ENCODE results near the gene TTI1.

Gene TTI1

GRCh38 chr20:38008233-38008944 is 24.9 kb downstream of the TTI1 start:
- no peak for FAIRE-seq

GRCh38 chr20:38007526-38007925 is 25.7 kb downstream of the TTI1 start:
- FAIRE-seq: no peak

GRCh38 chr20:38005903-38006302 is 27.4 kb downstream of the TTI1 start:
- FAIRE-seq: no peak

GRCh38 chr20:38004416-38004815 is 28.8 kb downstream of the TTI1 start:
- FAIRE-seq: no peak

- FAIRE-seq: no peak
Measured at GRCh38 chr20:38002422-38002821, 30.8 kb downstream of the TTI1 start.

GRCh38 chr20:38001981-38002380 is 31.3 kb downstream of the TTI1 start:
- FAIRE-seq: no peak

- FAIRE-seq: no peak
Measured at GRCh38 chr20:38001173-38001875, 31.9 kb downstream of the TTI1 start.

- FAIRE-seq: no peak
Measured at GRCh38 chr20:38000293-38000692, 33.0 kb downstream of the TTI1 start.

GRCh38 chr20:37999526-38000263 is 33.6 kb downstream of the TTI1 start:
- no peak for FAIRE-seq

- no peak for FAIRE-seq
Measured at GRCh38 chr20:37997516-37997915, 35.7 kb downstream of the TTI1 start.

- FAIRE-seq: no peak
Measured at GRCh38 chr20:37995856-37996605, 37.2 kb downstream of the TTI1 start.

- no peak for FAIRE-seq
Measured at GRCh38 chr20:37994512-37994911, 38.7 kb downstream of the TTI1 start.

GRCh38 chr20:37992802-37993409 is 40.4 kb downstream of the TTI1 start:
- no peak for FAIRE-seq

- FAIRE-seq: no peak
Measured at GRCh38 chr20:37991908-37992307, 41.3 kb downstream of the TTI1 start.

GRCh38 chr20:37991157-37991866 is 41.9 kb downstream of the TTI1 start:
- FAIRE-seq: no peak

GRCh38 chr20:37990571-37991151 is 42.6 kb downstream of the TTI1 start:
- FAIRE-seq: no peak

- no peak for FAIRE-seq
Measured at GRCh38 chr20:37989601-37990295, 43.5 kb downstream of the TTI1 start.

- no peak for FAIRE-seq
Measured at GRCh38 chr20:37988306-37988954, 44.8 kb downstream of the TTI1 start.

GRCh38 chr20:37987602-37988290 is 45.5 kb downstream of the TTI1 start:
- FAIRE-seq: no peak
